ENCODE measurements around the gene BSX.

BSX gene

GRCh38 chr11:122951211-122951610 is 30.4 kb downstream of the BSX start:
- no peak for DNase-seq

- no peak for DNase-seq
These were observed 43.1 kb downstream of the BSX start for GRCh38 chr11:122938557-122938956.

GRCh38 chr11:122937983-122938382 is 43.7 kb downstream of the BSX start:
- DNase-seq, result no peak

GRCh38 chr11:122933416-122933815 is 48.2 kb downstream of the BSX start:
- DNase-seq, result no peak

- no peak for DNase-seq
These were observed 50.1 kb downstream of the BSX start for GRCh38 chr11:122931510-122931909.
